HG02870 (cell line): ENCODE measurements around the gene CKB.
"Not testable (repeated sequence)": the region's sequence is repeated elsewhere in the genome, so short reads cannot be mapped to it uniquely, and the experiment has no call there.

Experiments
- ATAC-seq: cut with Tn5 transposase; IDR thresholded peaks from one replicate; pipeline ENCODE4 v1.9.1; 2021; ENCODE audit warnings: mild to moderate bottlenecking, moderate library complexity; ENCODE audit not compliant: unreplicated experiment

The CKB gene

GRCh38 chr14:103514596-103515421 lies 7.8 kb downstream of the CKB start:
- ATAC-seq, result no peak

- no peak for ATAC-seq
Measured at GRCh38 chr14:103512701-103513611, 9.7 kb downstream of the CKB start.

GRCh38 chr14:103512180-103512579 lies 10.4 kb downstream of the CKB start:
- not testable (repeated sequence) for ATAC-seq

GRCh38 chr14:103510724-103511693 lies 11.6 kb downstream of the CKB start:
- ATAC-seq, result no peak

GRCh38 chr14:103509864-103510723 lies 12.5 kb downstream of the CKB start:
- no peak for ATAC-seq

GRCh38 chr14:103508521-103509329 lies 13.9 kb downstream of the CKB start:
- no peak for ATAC-seq

GRCh38 chr14:103507751-103508150 lies 14.9 kb downstream of the CKB start:
- ATAC-seq, result no peak

- ATAC-seq, result no peak
Measured at GRCh38 chr14:103504991-103505565, 17.6 kb downstream of the CKB start.

GRCh38 chr14:103503296-103503695 lies 19.3 kb downstream of the CKB start:
- ATAC-seq, result no peak

GRCh38 chr14:103502877-103503276 lies 19.8 kb downstream of the CKB start:
- ATAC-seq, result no peak

- ATAC-seq, result no peak
Measured at GRCh38 chr14:103501921-103502669, 20.5 kb downstream of the CKB start.

- no peak for ATAC-seq
Measured at GRCh38 chr14:103501041-103501870, 21.4 kb downstream of the CKB start.

GRCh38 chr14:103500148-103500990 lies 22.3 kb downstream of the CKB start:
- no peak for ATAC-seq

- ATAC-seq, result no peak
Measured at GRCh38 chr14:103499709-103500108, 22.9 kb downstream of the CKB start.

GRCh38 chr14:103496776-103497175 lies 25.9 kb downstream of the CKB start:
- no peak for ATAC-seq

- no peak for ATAC-seq
Measured at GRCh38 chr14:103495854-103496253, 26.8 kb downstream of the CKB start.
